ENCODE measurements around the gene COMMD8.

Gene COMMD8

DNA sequence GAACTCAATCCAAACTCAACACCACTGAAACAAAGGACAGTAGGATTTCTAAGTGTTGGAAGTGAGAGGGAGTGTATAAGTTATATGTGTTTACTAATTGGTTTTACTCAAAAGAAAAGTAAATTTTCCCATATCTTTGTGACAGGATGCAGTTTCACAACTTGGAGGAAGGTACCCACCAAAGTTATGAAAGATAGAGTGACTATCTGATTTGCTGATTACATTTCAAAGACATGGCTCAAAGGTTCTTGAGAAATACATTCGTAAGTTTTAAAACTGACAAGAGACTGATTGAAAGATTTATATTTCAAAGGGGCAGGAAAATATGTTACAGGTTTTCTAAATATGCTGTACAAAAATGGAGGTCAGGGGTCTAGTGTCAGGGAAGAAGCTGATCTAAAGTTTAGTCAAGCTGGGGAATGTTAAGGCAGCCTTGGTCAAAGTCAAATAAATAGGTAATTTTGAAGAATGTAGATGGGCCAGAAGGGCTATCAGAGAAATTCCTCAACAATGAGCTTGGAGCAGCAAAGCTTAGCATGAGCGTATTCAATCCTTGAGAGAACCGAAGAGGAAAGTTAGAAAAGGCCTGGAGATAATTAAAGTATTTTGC is 9.7 kb upstream of the COMMD8 start:
- DNase-seq (ENCODE audit: low read depth, low spot score) = no peak

- DNase-seq (ENCODE audit: low read depth, low spot score) = no peak
Measured at GRCh38 chr4:47471591-47471990, 8.1 kb upstream of the COMMD8 start.

DNA sequence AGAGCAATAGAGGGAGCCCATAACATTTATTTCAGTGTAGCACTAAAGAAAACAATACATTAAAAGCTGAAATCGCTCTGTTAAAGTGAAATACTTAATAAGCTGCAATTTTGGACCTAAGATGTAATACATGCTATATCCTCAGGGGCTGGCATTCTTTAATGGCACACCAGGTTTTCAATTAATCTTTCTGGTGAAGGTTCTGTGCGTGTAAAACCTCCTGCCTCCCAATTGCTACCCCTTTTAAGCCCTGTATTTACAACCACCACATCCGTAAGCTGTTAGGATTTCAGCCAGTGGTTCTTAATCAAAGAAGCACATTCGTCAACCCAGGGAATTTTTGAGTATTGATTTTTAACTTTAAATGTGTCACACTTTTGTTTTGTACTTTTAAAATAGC is 7.6 kb upstream of the COMMD8 start:
- no peak for DNase-seq (ENCODE audit: low read depth, low spot score)

GRCh38 chr4:47469951-47470350 is 6.4 kb upstream of the COMMD8 start:
- DNase-seq (ENCODE audit: low read depth, low spot score) = no peak

DNA sequence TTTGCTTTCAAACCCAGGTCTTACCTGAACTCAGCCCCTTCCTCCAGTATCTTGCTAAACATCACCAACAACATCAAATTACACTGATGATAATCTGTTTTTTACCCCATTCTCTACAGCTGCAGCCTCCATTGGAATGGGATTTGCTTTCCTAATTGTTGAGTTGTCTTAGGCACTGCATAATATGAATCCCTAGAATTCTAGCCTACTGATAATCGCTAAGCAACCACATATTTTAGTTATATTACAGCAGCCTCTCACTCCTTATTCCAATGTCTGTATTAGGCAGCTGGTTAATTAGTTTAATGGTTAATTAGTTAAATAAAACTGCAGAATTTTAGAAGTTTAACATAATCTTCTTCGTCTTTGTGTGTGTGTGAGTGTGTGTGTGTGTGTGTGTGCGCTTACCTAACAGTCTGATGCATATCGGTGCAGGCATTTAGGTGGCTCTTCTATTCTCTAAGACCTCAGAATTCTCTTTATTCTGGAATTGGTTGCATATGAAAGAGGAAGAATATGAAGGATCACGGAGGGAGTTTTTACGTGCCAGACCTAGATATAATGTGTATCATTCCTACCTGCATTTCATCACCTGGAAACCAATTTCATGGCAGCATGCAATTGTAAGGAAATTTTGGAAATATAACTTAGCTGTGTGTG is 5.3 kb upstream of the COMMD8 start:
- no peak for DNase-seq (ENCODE audit: low read depth, low spot score)

DNA sequence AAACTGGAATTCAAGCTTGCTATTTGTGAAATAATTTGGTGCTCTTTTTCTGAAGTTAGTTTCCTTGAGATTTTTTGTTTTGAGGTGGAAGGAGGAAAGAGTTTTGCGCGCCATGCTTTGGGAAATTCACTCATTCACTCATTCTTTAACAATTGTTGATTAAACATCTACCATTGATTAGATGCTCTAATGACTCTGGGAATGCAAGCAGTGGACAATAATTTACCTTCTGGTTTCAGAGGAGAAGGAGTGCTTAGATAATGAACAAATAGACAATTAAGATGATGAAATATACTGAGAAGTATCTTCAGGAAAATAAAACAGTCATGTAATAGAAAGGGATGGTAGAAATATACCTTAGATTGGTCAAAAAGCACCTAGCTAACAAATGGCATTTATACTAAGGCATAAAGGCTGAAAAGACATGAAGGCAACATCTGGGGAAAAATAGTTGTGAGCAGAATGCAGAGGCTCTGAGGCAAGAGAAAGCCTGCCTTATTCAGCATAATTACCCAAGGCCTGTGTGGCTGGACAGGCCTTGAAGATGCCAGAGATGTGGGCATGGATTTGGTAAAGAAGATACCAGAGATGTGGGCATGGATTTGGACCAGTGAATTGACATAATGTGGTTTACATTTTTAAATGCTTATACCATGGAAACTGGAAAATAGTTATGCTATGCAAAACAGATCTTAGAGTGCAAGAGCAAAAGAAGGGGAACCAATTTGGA is 2.7 kb upstream of the COMMD8 start:
- DNase-seq (ENCODE audit: low read depth, low spot score) = no peak

- no peak for DNase-seq (ENCODE audit: low read depth, low spot score)
Measured at GRCh38 chr4:47465004-47465403, 1.5 kb upstream of the COMMD8 start.

- DNase-seq (ENCODE audit: low read depth, low spot score) = no peak
Measured at GRCh38 chr4:47462799-47463234, 685 bp downstream of the COMMD8 start.

DNA sequence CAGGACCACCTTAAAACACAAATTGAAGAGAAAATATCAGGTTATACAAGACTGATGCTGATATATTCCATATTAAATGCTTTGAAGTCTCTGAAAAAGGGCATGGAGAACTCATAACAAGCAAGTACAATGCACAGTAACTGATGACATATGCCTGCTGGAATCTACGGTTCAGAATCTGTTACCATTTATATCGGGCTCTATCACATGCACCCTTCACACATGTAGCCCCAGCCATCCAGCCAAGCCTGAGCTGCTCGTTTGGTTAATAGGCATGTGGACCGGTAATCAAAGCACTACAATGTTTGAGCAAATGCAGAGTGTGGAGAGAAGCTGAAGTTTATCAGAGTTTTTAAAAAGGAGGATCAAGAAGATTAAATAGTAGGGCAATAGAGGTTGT is 11.8 kb downstream of the COMMD8 start:
- DNase-seq (ENCODE audit: low read depth, low spot score) = no peak

- DNase-seq (ENCODE audit: low read depth, low spot score) = no peak
Measured at GRCh38 chr4:47444031-47444430, 19.5 kb downstream of the COMMD8 start.

DNA sequence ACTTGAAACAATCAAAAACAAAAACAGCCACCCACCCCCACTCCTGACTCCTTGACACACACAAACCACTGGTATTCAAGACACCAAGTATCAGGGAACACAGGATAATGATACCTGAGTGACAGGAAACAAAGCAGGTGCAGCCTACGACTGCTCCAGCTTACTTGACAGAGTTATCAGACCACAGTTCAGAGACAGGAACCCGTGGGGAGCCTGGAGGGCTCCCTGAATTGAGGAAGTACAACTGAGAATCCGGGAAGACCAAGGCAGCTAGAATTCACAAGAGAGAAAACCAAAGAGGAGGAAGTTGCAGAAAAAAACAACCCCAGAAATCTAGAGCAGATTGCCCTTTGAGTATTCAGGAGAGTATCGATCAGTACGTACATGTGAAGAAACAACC is 20.5 kb downstream of the COMMD8 start:
- DNase-seq (ENCODE audit: low read depth, low spot score) = no peak

- no peak for DNase-seq (ENCODE audit: low read depth, low spot score)
Measured at GRCh38 chr4:47434931-47435330, 28.6 kb downstream of the COMMD8 start.

DNA sequence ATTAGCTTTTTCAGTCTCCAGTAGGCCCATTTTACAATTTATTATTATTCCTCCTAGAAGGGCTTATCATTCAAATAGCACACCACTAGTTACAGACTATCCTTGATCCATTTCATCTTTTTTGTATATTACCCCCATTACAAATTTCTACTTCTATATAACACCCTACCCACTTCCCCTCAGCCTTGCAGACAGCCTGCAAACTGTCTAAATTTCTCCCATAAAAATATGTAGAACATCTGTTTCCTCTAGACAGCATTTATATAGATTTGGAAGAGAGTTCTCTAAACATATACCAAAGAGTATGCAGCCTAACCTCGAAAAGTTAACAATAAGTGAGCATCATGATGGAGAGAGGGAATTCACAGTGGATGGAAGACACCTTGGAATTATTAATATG is 30.8 kb downstream of the COMMD8 start:
- no peak for DNase-seq (ENCODE audit: low read depth, low spot score)

GRCh38 chr4:47427935-47428334 is 35.6 kb downstream of the COMMD8 start:
- no peak for DNase-seq (ENCODE audit: low read depth, low spot score)

DNA sequence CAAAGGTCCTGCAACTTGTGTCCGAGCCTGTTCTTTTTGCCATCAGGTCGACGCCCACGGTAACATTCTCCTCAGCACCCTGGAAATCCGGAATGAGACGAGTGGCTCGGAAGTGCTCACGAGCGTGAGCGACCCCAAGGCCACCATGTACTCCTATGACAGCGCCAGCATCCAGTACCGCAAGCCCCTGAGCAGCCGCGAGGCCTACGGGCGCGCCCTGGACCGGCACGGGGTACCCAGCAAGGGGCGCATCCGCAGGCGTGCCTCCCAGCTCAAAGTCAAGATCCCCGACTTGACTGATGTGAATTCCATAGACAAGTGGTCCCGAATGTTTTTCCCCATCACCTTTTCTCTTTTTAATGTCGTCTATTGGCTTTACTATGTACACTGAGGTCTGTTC is 37.9 kb downstream of the COMMD8 start:
- no peak for DNase-seq (ENCODE audit: low read depth, low spot score)

DNA sequence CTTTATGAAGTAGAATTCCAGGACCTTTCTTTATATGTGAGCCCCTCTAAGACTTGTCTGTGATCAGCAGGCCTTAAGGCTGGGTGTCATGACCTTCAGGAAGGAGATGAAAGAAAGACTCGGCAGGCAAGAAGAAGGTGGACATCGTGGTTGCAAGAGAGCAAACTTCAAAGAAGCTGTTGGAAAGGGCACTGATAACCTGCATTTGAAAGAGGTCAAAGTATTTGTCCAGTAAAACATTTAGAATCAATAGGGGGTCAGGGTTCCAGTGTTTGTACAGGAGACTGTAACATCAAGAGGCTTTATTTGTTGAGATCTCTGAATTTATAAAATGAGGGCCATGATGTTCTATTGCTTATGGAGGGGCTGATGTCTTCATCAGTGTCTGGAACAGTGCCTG is 44.2 kb downstream of the COMMD8 start:
- no peak for DNase-seq (ENCODE audit: low read depth, low spot score)

DNA sequence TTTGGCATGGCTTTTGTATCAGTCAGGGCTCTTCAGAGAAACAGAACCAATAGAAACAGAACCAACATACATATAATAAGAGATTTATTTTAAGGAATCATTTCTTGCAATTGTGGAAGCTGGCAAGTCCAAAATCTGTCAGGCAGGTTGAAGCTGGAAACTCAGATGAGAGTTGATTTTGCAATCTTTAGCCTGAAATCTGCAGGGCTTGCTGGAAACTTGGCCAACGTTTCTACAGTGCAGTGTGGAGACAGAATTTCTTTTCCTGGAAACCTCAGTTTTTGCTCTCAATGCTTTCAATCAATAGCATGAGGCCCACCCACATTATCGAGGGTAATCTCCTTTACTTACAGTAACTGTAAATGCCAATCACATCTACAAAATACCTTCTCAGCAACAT is 45.4 kb downstream of the COMMD8 start:
- DNase-seq (ENCODE audit: low read depth, low spot score) = no peak

DNA sequence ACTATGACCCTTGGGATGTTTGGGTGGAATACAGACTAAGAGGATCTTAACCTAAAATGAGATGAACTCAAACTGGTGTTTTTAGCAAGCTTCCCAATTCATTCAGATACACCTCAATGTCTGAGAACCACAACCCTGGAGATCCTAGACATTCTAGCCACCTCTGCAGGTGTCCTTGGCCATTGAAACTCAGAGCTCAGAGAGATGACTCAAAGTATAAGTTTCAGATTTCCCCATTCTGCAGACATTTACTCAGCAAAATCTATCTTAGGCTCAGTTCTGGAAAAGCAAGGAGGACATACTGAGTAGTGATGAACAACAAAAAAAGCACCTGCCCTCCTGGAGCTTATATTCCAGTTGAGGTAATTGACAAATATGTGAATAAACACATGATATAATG is 47.8 kb downstream of the COMMD8 start:
- no peak for DNase-seq (ENCODE audit: low read depth, low spot score)

- DNase-seq (ENCODE audit: low read depth, low spot score) = no peak
Measured at GRCh38 chr4:47413521-47413920, 50.0 kb downstream of the COMMD8 start.

DNA sequence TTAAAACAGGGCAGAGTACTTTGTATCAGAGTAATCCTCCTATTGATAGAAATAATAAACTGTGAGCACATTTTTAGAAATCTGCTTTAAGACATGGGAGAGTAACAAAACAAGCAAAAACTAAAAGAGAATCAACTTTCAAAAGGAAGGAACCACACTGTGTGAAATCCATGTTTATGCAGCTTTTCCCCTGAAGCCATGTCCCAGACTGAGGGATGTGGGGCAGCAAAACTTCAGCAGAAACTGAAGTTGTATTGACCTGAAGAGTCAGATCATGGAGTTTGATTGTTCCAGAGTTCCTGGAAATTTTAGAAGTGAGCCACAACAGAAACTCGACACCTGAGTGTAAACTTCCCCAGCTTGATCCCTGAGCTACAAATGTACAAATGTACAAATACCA is 53.2 kb downstream of the COMMD8 start:
- no peak for DNase-seq (ENCODE audit: low read depth, low spot score)

DNA sequence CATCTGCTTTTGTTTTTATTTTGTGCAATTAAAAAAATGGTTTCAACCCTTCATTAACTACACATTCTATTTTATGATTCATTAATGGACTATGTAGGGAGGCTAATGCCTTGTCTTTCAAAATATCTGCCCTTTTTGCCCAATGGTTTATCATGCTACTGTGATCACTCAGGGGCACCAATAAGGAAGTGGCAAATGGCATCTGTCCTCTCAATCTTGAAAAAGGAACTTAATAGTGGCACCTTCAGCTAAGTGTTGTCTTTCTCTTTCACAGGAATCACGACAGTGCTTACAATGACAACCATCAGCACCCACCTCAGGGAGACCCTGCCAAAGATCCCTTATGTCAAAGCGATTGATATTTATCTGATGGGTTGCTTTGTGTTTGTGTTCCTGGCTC is 57.1 kb downstream of the COMMD8 start:
- DNase-seq (ENCODE audit: low read depth, low spot score) = no peak

Measured in ELF-1 (cell line).